GM23338 (cell line): Measurements from ENCODE around the gene RAD51B. TPM values are rescaled to one million over a fixed set of nuclear protein-coding genes. Genes with fewer than 3 reads are reported as not detected.

ENCODE experiments used
- ATAC-seq: fragments of 200-7000 bp; cut with Tn5 transposase; 3 replicates; pipeline ENCODE4 v1.9.1; 2020
- DNase-seq: peaks from one replicate; pipeline ENCODE4 v3.0.0-alpha.2; 2015; ENCODE audit warnings: low spot score
- H2AFZ ChIP-seq: fragments of 200-600 bp; sonication (generic); 2 replicates; pipeline ENCODE4 v1.8.0; 2016; ENCODE audit warnings: antibody characterized with exemption, mild to moderate bottlenecking, moderate library complexity
- H3F3A ChIP-seq: fragments of 200-600 bp; sonication (generic); replicated peaks from 2 replicates; pipeline ENCODE4 v1.8.0; 2017; ENCODE audit warnings: antibody characterized with exemption, mixed run types, low read depth
- H3K27ac ChIP-seq: fragments of 200-600 bp; sonication (generic); 2 replicates; pipeline ENCODE4 v1.6.1; 2016; ENCODE audit warnings: low read depth
- H3K27me3 ChIP-seq: fragments of 200-600 bp; sonication (generic); 2 replicates; pipeline ENCODE4 v1.8.0; 2016; ENCODE audit warnings: mild to moderate bottlenecking, mixed run types, moderate library complexity; ENCODE audit not compliant: insufficient read depth
- H3K36me3 ChIP-seq: fragments of 200-600 bp; sonication (generic); 2 replicates; pipeline ENCODE4 v1.8.0; 2016; ENCODE audit warnings: mild to moderate bottlenecking; ENCODE audit not compliant: insufficient read depth
- H3K4me1 ChIP-seq: fragments of 200-600 bp; sonication (generic); 2 replicates; pipeline ENCODE4 v1.8.0; 2016; ENCODE audit warnings: mild to moderate bottlenecking, moderate library complexity; ENCODE audit not compliant: insufficient read depth
- H3K4me2 ChIP-seq: fragments of 200-600 bp; sonication (generic); 2 replicates; pipeline ENCODE4 v1.7.1; 2017; ENCODE audit warnings: mixed run types
- H3K4me3 ChIP-seq: fragments of 200-600 bp; sonication (generic); 2 replicates; pipeline ENCODE4 v1.6.1; 2016; ENCODE audit warnings: mixed run types
- H3K79me2 ChIP-seq: fragments of 200-600 bp; sonication (generic); replicated peaks from 2 replicates; pipeline ENCODE4 v1.8.0; 2017; ENCODE audit warnings: mild to moderate bottlenecking; ENCODE audit not compliant: insufficient read depth
- H3K9me2 ChIP-seq: fragments of 200-600 bp; sonication (generic); 2 replicates; pipeline ENCODE4 v1.8.0; 2017; ENCODE audit not compliant: insufficient read depth
- H4K20me1 ChIP-seq: fragments of 200-600 bp; sonication (generic); replicated peaks from 2 replicates; pipeline ENCODE4 v1.8.0; 2017; ENCODE audit warnings: mild to moderate bottlenecking; ENCODE audit not compliant: insufficient read depth
- H3K27ac Mint-ChIP-seq: 2 replicates; pipeline ENCODE4 v1.8.0; 2020; ENCODE audit warnings: inconsistent platforms, mild to moderate bottlenecking, moderate library complexity, mixed read lengths
- H3K27me3 Mint-ChIP-seq: 3 replicates; pipeline ENCODE4 v1.8.0; 2022; ENCODE audit warnings: low read depth, mild to moderate bottlenecking, moderate library complexity, mixed read lengths, inconsistent platforms; ENCODE audit not compliant: insufficient read depth, poor library complexity
- H3K36me3 Mint-ChIP-seq: 3 replicates; pipeline ENCODE4 v1.8.0; 2021; ENCODE audit warnings: low read depth, mild to moderate bottlenecking, inconsistent platforms, moderate library complexity, mixed read lengths
- H3K4me1 Mint-ChIP-seq: 3 replicates; pipeline ENCODE4 v1.8.0; 2020; ENCODE audit warnings: mild to moderate bottlenecking, inconsistent platforms, mixed read lengths
- H3K4me3 Mint-ChIP-seq: 3 replicates; pipeline ENCODE4 v1.8.0; 2021; ENCODE audit warnings: moderate library complexity, mild to moderate bottlenecking, inconsistent platforms, mixed read lengths
- H3K9me3 Mint-ChIP-seq: 3 replicates; pipeline ENCODE4 v1.8.0; 2020; ENCODE audit warnings: moderate library complexity, mild to moderate bottlenecking, inconsistent platforms, mixed read lengths
- CREB1 ChIP-seq: fragments of 250-450 bp; sonication (Bioruptor Pico); IDR thresholded peaks from 2 replicates; pipeline ENCODE4 v1.5.0; 2020; ENCODE audit warnings: low read depth, mild to moderate bottlenecking, moderate library complexity
- EZH2 ChIP-seq: fragments of 200-600 bp; sonication (generic); IDR thresholded peaks from one replicate; pipeline ENCODE4 v1.8.0; 2017; ENCODE audit warnings: antibody characterized with exemption, mild to moderate bottlenecking, low read depth; ENCODE audit not compliant: unreplicated experiment
- EZH2phosphoT487 ChIP-seq: fragments of 200-600 bp; sonication (generic); IDR thresholded peaks from one replicate; pipeline ENCODE4 v1.8.1; 2018; ENCODE audit warnings: antibody characterized with exemption; ENCODE audit not compliant: unreplicated experiment
- JUNB ChIP-seq: IDR thresholded peaks from one replicate; pipeline ENCODE4 v1.6.1; 2016; ENCODE audit warnings: antibody characterized with exemption; ENCODE audit not compliant: unreplicated experiment
- NANOG ChIP-seq: IDR thresholded peaks from 2 replicates; pipeline ENCODE4 v1.6.1; 2016; ENCODE audit warnings: antibody characterized with exemption, borderline replicate concordance
- POLR2AphosphoS5 ChIP-seq: IDR thresholded peaks from 2 replicates; pipeline ENCODE4 v1.6.1; 2016; ENCODE audit warnings: antibody characterized with exemption, low read depth
- ZNF114 ChIP-seq: fragments of 250-450 bp; sonication (Bioruptor Pico); IDR thresholded peaks from 2 replicates; pipeline ENCODE4 v1.5.0; 2020; ENCODE audit warnings: mild to moderate bottlenecking, moderate library complexity
- polyA plus RNA-seq: library from polyadenylated mRNA; unstranded; fragments of >200 nt; fragmentation: Nextera tagmentation; extraction: Ambion mirVana; gene quantifications from 2 replicates; pipeline ENCODE4 v1.2.1, GENCODE V29; 2016
- total RNA-seq: library from RNA; depleted of rRNA; stranded (reverse); fragments of >200 nt; shearing (Covaris generic); gene quantifications from 2 replicates; pipeline ENCODE4 v1.2.3, GENCODE V29; 2014
- TF ChIP-seq, protein P1 (sequence below): IDR thresholded peaks from 2 replicates; pipeline ENCODE4 v1.6.1; 2016; ENCODE audit warnings: antibody characterized with exemption
- TF ChIP-seq, protein P2 (sequence below): IDR thresholded peaks from one replicate; pipeline ENCODE4 v1.6.1; 2018; ENCODE audit warnings: antibody characterized with exemption; ENCODE audit not compliant: unreplicated experiment
- TF ChIP-seq, protein P3 (sequence below), 2 experiments: fragments of 200-600 bp in 1 of 2; sonication (generic) in 1 of 2; conservative IDR thresholded peaks; 2 replicates each; pipeline versions ENCODE4 v1.5.1 to v1.6.1; 2016 to 2017; ENCODE audit warnings: antibody characterized with exemption in 2 of 2, low read depth in 2 of 2, mild to moderate bottlenecking in 2 of 2, moderate library complexity in 1 of 2

Gene RAD51B
- total and polyA plus RNA-seq, 2 experiments from 2014 or later = 15.7 to 29.1 TPM

DNA sequence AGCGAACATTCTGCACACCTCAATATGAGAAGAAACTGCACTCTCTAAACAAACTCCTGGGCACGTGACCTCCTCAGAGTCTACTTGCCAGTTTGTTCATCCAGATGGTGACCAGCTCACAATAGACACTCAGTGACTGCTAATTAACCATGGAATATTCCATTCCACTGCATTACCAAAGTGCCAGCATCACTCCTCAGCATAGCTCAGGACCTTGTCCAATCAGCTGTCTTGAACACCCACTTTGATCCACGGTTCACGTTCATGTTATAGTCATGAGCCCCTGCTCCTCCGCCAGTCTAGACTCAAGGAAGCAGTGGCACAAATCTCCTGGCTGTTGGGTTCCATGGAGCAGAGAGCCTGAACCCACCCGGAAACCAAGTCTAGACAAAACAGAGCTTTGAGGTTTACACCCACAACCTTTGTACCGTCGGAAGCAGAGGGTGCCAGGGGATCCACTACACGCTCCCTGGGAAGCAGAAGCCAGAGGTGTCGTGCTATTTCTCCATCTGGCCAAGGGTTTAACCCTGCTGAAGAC is 688.0 kb downstream of the RAD51B start (continued):
- TF ChIP-seq, protein P1, sequence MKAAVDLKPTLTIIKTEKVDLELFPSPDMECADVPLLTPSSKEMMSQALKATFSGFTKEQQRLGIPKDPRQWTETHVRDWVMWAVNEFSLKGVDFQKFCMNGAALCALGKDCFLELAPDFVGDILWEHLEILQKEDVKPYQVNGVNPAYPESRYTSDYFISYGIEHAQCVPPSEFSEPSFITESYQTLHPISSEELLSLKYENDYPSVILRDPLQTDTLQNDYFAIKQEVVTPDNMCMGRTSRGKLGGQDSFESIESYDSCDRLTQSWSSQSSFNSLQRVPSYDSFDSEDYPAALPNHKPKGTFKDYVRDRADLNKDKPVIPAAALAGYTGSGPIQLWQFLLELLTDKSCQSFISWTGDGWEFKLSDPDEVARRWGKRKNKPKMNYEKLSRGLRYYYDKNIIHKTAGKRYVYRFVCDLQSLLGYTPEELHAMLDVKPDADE = no peak
- no peak for TF ChIP-seq NANOG
- no peak for TF ChIP-seq ZNF114 (CRISPR knock-in tag)
- no peak for TF ChIP-seq CREB1 (CRISPR knock-in tag)
- TF ChIP-seq JUNB = no peak
- TF ChIP-seq, protein P2, sequence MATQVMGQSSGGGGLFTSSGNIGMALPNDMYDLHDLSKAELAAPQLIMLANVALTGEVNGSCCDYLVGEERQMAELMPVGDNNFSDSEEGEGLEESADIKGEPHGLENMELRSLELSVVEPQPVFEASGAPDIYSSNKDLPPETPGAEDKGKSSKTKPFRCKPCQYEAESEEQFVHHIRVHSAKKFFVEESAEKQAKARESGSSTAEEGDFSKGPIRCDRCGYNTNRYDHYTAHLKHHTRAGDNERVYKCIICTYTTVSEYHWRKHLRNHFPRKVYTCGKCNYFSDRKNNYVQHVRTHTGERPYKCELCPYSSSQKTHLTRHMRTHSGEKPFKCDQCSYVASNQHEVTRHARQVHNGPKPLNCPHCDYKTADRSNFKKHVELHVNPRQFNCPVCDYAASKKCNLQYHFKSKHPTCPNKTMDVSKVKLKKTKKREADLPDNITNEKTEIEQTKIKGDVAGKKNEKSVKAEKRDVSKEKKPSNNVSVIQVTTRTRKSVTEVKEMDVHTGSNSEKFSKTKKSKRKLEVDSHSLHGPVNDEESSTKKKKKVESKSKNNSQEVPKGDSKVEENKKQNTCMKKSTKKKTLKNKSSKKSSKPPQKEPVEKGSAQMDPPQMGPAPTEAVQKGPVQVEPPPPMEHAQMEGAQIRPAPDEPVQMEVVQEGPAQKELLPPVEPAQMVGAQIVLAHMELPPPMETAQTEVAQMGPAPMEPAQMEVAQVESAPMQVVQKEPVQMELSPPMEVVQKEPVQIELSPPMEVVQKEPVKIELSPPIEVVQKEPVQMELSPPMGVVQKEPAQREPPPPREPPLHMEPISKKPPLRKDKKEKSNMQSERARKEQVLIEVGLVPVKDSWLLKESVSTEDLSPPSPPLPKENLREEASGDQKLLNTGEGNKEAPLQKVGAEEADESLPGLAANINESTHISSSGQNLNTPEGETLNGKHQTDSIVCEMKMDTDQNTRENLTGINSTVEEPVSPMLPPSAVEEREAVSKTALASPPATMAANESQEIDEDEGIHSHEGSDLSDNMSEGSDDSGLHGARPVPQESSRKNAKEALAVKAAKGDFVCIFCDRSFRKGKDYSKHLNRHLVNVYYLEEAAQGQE = no peak
- TF ChIP-seq, protein P3, sequence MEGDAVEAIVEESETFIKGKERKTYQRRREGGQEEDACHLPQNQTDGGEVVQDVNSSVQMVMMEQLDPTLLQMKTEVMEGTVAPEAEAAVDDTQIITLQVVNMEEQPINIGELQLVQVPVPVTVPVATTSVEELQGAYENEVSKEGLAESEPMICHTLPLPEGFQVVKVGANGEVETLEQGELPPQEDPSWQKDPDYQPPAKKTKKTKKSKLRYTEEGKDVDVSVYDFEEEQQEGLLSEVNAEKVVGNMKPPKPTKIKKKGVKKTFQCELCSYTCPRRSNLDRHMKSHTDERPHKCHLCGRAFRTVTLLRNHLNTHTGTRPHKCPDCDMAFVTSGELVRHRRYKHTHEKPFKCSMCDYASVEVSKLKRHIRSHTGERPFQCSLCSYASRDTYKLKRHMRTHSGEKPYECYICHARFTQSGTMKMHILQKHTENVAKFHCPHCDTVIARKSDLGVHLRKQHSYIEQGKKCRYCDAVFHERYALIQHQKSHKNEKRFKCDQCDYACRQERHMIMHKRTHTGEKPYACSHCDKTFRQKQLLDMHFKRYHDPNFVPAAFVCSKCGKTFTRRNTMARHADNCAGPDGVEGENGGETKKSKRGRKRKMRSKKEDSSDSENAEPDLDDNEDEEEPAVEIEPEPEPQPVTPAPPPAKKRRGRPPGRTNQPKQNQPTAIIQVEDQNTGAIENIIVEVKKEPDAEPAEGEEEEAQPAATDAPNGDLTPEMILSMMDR (conservative IDR thresholded peaks at IDR 0.05; ENCODE audit: low read depth in 2 of 2) = no peak
- TF ChIP-seq EZH2 = no peak
- no peak for TF ChIP-seq POLR2AphosphoS5

DNA sequence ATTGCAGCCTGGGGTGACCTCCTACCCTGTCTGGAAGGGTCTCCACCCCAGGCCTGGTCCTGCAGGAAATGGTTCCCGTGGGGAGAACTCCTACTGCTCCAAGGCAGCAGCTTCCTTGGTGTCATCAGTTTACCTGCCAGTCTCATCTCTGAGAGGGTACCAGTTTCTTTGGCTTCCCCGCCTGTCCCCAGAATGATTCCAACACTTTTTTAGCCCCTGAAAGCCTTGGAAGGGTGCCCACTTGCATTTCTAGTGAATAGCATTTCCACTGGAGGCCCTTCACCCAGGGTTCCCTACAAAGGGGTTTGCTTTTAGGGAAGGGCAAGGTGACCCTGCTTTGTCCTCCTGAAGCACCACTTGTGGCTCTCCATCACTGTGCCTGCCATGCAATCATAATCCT is 689.0 kb downstream of the RAD51B start:
- peaks cover 3% of the 10 kb centered on the region for H3K27me3 Mint-ChIP-seq
- Histone ChIP-seq H3K9me2 (peaks cover 7% of the 10 kb centered on the region; the same call in 1 of the 2 replicates), H3K36me3 (no peaks in the 10 kb centered on the region), H3K79me2 (no peaks in the 10 kb centered on the region), H2AFZ (no peak overlapping the region), H3K4me3 (no peak overlapping the region), H4K20me1 (no peaks in the 10 kb centered on the region), H3F3A (no peaks in the 10 kb centered on the region), H3K4me2 (no peak overlapping the region), H3K27ac (no peak overlapping the region), H3K27me3 (no peaks in the 10 kb centered on the region), H3K4me1 (peaks cover 19% of the 10 kb centered on the region)
- no peak overlapping the region for H3K4me3 Mint-ChIP-seq
- no peaks in the 10 kb centered on the region for H3K9me3 Mint-ChIP-seq
- ATAC-seq (no peak), DNase-seq (no peak)
- H3K4me1 Mint-ChIP-seq = peaks cover 27% of the 10 kb centered on the region
- TF ChIP-seq EZH2phosphoT487 (no peak), CREB1 (CRISPR knock-in tag) (no peak), EZH2 (no peak), JUNB (no peak)
- TF ChIP-seq, protein P1 = no peak
- H3K36me3 Mint-ChIP-seq = no peaks in the 10 kb centered on the region
- H3K27ac Mint-ChIP-seq = no peak overlapping the region
